ENCODE results near the gene DYDC1. TPM values are rescaled to one million over a fixed set of nuclear protein-coding genes. Genes with fewer than 3 reads are reported as not detected.
A peak's percentile ranks its signal among the peaks of the same experiment; 100 is the strongest.

DYDC1 gene
- total and polyA plus RNA-seq, 2 of the 13 experiments (the other 11 are each of a cell fraction or from before 2014, with no cell fraction given): not detected

- TF ChIP-seq ZNF644 (CRISPR knock-in tag; IDR thresholded peaks at IDR 0.05; ENCODE audit: low read depth) (peak; percentile 98), RARA (CRISPR knock-in tag; IDR thresholded peaks at IDR 0.05) (peak; percentile 85), MED1 (CRISPR knock-in tag; IDR thresholded peaks at IDR 0.05) (peak; percentile 68), MIER2 (CRISPR knock-in tag; IDR thresholded peaks at IDR 0.05) (0 out of 2 replicates have a peak, but pooled peaks have one; percentile 53), GATAD2A (CRISPR knock-in tag; IDR thresholded peaks at IDR 0.05) (peak; percentile 61; the same call in 1 of the 2 replicates), ARID4A (CRISPR knock-in tag; IDR thresholded peaks at IDR 0.05; ENCODE audit: borderline replicate concordance) (peak; percentile 19; the same call in 1 of the 2 replicates), PBX2 (CRISPR knock-in tag; IDR thresholded peaks at IDR 0.05) (no peak), ZBTB44 (CRISPR knock-in tag; IDR thresholded peaks at IDR 0.05) (no peak), FOXP1 (IDR thresholded peaks at IDR 0.05) (no peak), FOXP1 (CRISPR knock-in tag; IDR thresholded peaks at IDR 0.05) (0 out of 2 replicates have a peak, but pooled peaks have one; percentile 34), ZBTB4 (CRISPR knock-in tag; IDR thresholded peaks at IDR 0.05; ENCODE audit: borderline replicate concordance) (no peak), NR2F6 (IDR thresholded peaks at IDR 0.05) (peak; percentile 67), NR2F6 (CRISPR knock-in tag; IDR thresholded peaks at IDR 0.05) (peak; percentile 73), MEIS2 (CRISPR knock-in tag; IDR thresholded peaks at IDR 0.05) (peak; percentile 97), HIC2 (CRISPR knock-in tag; IDR thresholded peaks at IDR 0.05; ENCODE audit: low read depth) (0 out of 2 replicates have a peak, but pooled peaks have one; percentile 27), ZNF7 (CRISPR knock-in tag; IDR thresholded peaks at IDR 0.05) (no peak), SMARCE1 (IDR thresholded peaks at IDR 0.05; ENCODE audit: borderline replicate concordance) (no peak), ZNF605 (CRISPR knock-in tag; IDR thresholded peaks at IDR 0.05) (peak; percentile 52; the same call in 1 of the 2 replicates), SOX5 (CRISPR knock-in tag; IDR thresholded peaks at IDR 0.05; ENCODE audit: borderline replicate concordance) (peak; percentile 38; the same call in 1 of the 2 replicates), ZSCAN21 (CRISPR knock-in tag; IDR thresholded peaks at IDR 0.05; ENCODE audit: borderline replicate concordance) (0 out of 2 replicates have a peak, but pooled peaks have one; percentile 31)
Measured at GRCh38 chr10:80292607-80293239, 63.8 kb downstream of the DYDC1 start (continued).

All from HepG2 (cell line).